Measurements from ENCODE around the gene CHRM5. TPM values are rescaled to one million over a fixed set of nuclear protein-coding genes. Genes with fewer than 3 reads are reported as not detected.
A peak's percentile ranks its signal among the peaks of the same experiment; 100 is the strongest.

The CHRM5 gene
- total and polyA plus RNA-seq, 9 of the 15 experiments (the other 6 are each of a cell fraction or from before 2014, with no cell fraction given) = not detected

DNA sequence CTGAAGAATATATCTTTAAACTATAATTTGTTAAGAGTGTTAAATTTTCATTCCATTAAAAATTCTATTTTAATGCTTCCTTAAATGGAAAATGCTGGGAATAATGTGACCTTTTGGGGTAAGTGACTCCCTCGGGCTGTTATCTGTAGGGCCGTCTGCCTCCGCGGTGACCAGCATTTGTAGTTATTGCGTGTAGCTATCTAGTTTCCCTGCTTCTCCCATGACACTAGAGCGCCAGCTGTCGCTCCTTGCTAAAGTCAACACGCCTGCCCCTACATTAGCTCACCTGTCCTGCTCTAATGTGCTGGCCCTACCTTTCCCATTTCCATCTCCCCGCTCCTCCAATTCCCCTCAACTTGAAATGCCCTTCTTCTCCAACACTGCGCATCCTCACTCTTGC is 12.4 kb upstream of the CHRM5 start (continued):
- TF ChIP-seq, protein P1, sequence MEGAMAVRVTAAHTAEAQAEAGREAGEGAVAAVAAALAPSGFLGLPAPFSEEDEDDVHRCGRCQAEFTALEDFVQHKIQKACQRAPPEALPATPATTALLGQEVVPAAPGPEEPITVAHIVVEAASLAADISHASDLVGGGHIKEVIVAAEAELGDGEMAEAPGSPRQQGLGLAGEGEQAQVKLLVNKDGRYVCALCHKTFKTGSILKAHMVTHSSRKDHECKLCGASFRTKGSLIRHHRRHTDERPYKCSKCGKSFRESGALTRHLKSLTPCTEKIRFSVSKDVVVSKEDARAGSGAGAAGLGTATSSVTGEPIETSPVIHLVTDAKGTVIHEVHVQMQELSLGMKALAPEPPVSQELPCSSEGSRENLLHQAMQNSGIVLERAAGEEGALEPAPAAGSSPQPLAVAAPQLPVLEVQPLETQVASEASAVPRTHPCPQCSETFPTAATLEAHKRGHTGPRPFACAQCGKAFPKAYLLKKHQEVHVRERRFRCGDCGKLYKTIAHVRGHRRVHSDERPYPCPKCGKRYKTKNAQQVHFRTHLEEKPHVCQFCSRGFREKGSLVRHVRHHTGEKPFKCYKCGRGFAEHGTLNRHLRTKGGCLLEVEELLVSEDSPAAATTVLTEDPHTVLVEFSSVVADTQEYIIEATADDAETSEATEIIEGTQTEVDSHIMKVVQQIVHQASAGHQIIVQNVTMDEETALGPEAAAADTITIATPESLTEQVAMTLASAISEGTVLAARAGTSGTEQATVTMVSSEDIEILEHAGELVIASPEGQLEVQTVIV (CRISPR knock-in tag; IDR thresholded peaks at IDR 0.05; ENCODE audit: borderline replicate concordance) = no peak
- TF ChIP-seq HDAC8 (tag; IDR thresholded peaks at IDR 0.05) (no peak), ZC3H4 (CRISPR knock-in tag; IDR thresholded peaks at IDR 0.05; ENCODE audit: borderline replicate concordance) (no peak), FOXK2 (conservative IDR thresholded peaks at IDR 0.05 in 1 of 2, IDR thresholded peaks at IDR 0.05 in 1 of 2; ENCODE audit: low read depth in 2 of 2) (peak in 1 of 2 experiments; percentile 52; a peak in 1 of 4 replicates), POLR3G (IDR thresholded peaks at IDR 0.05; ENCODE audit: extremely low read depth, insufficient read length, insufficient replicate concordance) (no peak), MGA (IDR thresholded peaks at IDR 0.05) (no peak), ZNF121 (CRISPR knock-in tag; conservative IDR thresholded peaks at IDR 0.05) (no peak), DPF2 (IDR thresholded peaks at IDR 0.05) (no peak), ZNF444 (CRISPR knock-in tag; IDR thresholded peaks at IDR 0.05) (no peak), HNRNPH1 (optimal IDR thresholded peaks at IDR 0.05; ENCODE audit: low read depth, low read length) (no peak)
- TF ChIP-seq, protein P2, sequence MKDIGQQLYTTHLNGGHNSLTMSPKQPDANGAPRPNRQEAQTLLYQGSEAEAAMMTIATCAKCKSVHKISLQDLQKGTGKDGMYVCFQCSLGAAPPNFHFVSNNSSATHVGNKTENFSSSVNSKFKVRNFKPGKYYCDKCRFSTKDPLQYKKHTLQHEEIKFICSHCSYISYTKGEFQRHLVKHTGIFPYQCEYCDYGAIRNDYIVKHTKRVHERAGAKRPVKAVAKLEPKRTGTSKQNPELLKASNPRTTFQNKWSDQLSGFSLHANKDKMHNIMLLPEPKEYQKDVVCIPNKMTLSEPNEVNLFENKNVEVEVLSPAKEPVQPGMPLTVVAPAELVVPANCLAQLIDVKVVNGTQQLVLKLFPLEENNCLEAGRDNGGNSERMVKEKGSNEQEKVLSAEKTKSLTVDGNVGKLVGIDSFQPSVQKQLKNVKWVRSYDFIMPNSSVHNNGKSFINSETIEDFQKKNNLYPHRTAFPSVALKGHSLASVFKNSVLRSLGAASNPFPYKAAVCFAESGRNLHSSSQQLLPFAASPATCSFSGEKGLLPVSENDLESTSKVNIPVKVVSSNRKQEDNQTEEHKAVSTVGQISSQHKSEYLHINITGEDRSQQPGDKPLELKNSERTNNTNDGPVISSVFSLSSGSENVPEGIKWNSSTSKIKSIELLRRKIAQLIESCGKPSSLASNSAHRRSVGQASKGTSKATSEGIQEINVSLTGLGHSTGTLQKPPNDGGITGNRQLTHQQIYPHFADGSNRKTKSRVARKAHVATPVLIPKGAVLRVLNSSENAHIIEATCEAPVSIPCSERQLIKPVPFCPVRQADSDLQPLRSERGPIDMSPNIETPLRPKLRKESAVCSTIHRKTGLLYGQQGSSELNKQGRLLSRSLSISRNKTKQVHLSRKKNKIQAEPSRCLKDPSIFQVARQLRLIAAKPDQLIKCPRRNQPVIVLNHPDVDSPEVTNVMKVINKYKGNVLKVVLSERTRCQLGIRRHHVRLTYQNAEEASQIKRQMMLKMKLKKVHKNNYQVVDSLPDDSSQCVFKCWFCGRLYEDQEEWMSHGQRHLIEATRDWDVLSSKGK (CRISPR knock-in tag; IDR thresholded peaks at IDR 0.05) = no peak

Measured in K562 (cell line).